HG03565 (cell line): ENCODE data around the gene RAB3C.
A peak's percentile ranks its signal among the peaks of the same experiment; 100 is the strongest.
"Not testable (repeated sequence)": the region's sequence is repeated elsewhere in the genome, so short reads cannot be mapped to it uniquely, and the experiment has no call there.

Experiments used
- ATAC-seq: cut with Tn5 transposase; IDR thresholded peaks from one replicate; pipeline ENCODE4 v1.9.1; 2021; ENCODE audit warnings: mild to moderate bottlenecking, moderate library complexity; ENCODE audit not compliant: unreplicated experiment

Gene RAB3C

GRCh38 chr5:58582803-58583491, at the start of gene RAB3C:
Gene RAB3C, plus strand, starts transcription at chr5:58583075. Its CDS starts 134 bp downstream, at chr5:58583209.
- ATAC-seq = peak; percentile 100

GRCh38 chr5:58541935-58542334, 40.9 kb upstream of the RAB3C start:
- not testable (repeated sequence) for ATAC-seq

- ATAC-seq = no peak
These were observed 40.2 kb upstream of the RAB3C start for GRCh38 chr5:58542709-58543108.

GRCh38 chr5:58543723-58544122, 39.2 kb upstream of the RAB3C start:
- no peak for ATAC-seq

- no peak for ATAC-seq
These were observed 38.7 kb upstream of the RAB3C start for GRCh38 chr5:58544195-58544594.

- ATAC-seq = no peak
These were observed 37.9 kb upstream of the RAB3C start for GRCh38 chr5:58544926-58545325.

GRCh38 chr5:58545912-58546311, 37.0 kb upstream of the RAB3C start:
- peak; percentile 97 for ATAC-seq

- no peak for ATAC-seq
These were observed 34.8 kb upstream of the RAB3C start for GRCh38 chr5:58548068-58548467.

- ATAC-seq = no peak
These were observed 31.4 kb upstream of the RAB3C start for GRCh38 chr5:58551492-58551891.

GRCh38 chr5:58557665-58558338, 25.1 kb upstream of the RAB3C start:
- not testable (repeated sequence) for ATAC-seq

GRCh38 chr5:58563016-58563700, 19.7 kb upstream of the RAB3C start:
- ATAC-seq = not testable (repeated sequence)

- not testable (repeated sequence) for ATAC-seq
These were observed 18.6 kb upstream of the RAB3C start for GRCh38 chr5:58564043-58564832.

GRCh38 chr5:58565033-58565432, 17.8 kb upstream of the RAB3C start:
- ATAC-seq = no peak

- ATAC-seq = no peak
These were observed 11.4 kb upstream of the RAB3C start for GRCh38 chr5:58571501-58571900.

- not testable (repeated sequence) for ATAC-seq
These were observed 9.9 kb upstream of the RAB3C start for GRCh38 chr5:58572973-58573372.

GRCh38 chr5:58579781-58580180, 3.1 kb upstream of the RAB3C start:
- ATAC-seq = no peak

GRCh38 chr5:58582019-58582802, 664 bp upstream of the RAB3C start:
- ATAC-seq = peak; percentile 12

GRCh38 chr5:58595952-58596351, 13.1 kb downstream of the RAB3C start:
- no peak for ATAC-seq

GRCh38 chr5:58598440-58598839, 15.6 kb downstream of the RAB3C start:
- no peak for ATAC-seq

- no peak for ATAC-seq
These were observed 16.3 kb downstream of the RAB3C start for GRCh38 chr5:58599217-58599616.
